MM.1S (cell line): ENCODE measurements around the gene SH3RF3.

Source experiments
- DNase-seq: peaks from one replicate; pipeline ENCODE4 v3.0.0-alpha.2; 2015
- H2AFZ ChIP-seq: fragments of 300-600 bp; sonication (generic); 2 replicates; pipeline ENCODE4 v1.6.0; 2016; ENCODE audit warnings: antibody characterized with exemption, low read length
- H3F3A ChIP-seq: fragments of 300-600 bp; sonication (generic); 2 replicates; pipeline ENCODE4 v1.6.1; 2016; ENCODE audit warnings: mild to moderate bottlenecking, antibody characterized with exemption, low read length, moderate library complexity, mixed read lengths; ENCODE audit not compliant: insufficient read depth
- H3K27ac ChIP-seq: fragments of 300-600 bp; sonication (generic); 2 replicates; pipeline ENCODE4 v1.5.1; 2016; ENCODE audit warnings: mild to moderate bottlenecking, low read length
- H3K27me3 ChIP-seq: fragments of 300-600 bp; sonication (generic); replicated peaks from 2 replicates; pipeline ENCODE4 v1.6.0; 2016; ENCODE audit warnings: low read length; ENCODE audit not compliant: insufficient read depth
- H3K36me3 ChIP-seq: fragments of 300-600 bp; sonication (generic); replicated peaks from 2 replicates; pipeline ENCODE4 v1.6.1; 2016; ENCODE audit warnings: mild to moderate bottlenecking, low read length, mixed read lengths; ENCODE audit not compliant: insufficient read depth
- H3K4me1 ChIP-seq: fragments of 300-600 bp; sonication (generic); 2 replicates; pipeline ENCODE4 v1.6.1; 2016; ENCODE audit warnings: low read length, mixed read lengths
- H3K4me2 ChIP-seq: fragments of 300-600 bp; sonication (generic); 2 replicates; pipeline ENCODE4 v1.6.0; 2016; ENCODE audit warnings: low read depth, low read length
- H3K4me3 ChIP-seq: fragments of 300-600 bp; sonication (generic); 2 replicates; pipeline ENCODE4 v1.5.1; 2016; ENCODE audit warnings: low read length, mixed read lengths
- H3K79me2 ChIP-seq: fragments of 300-600 bp; sonication (generic); 2 replicates; pipeline ENCODE4 v1.6.1; 2016; ENCODE audit warnings: mixed run types, low read length, mixed read lengths
- H3K9ac ChIP-seq: fragments of 300-600 bp; sonication (generic); 2 replicates; pipeline ENCODE4 v1.6.1; 2016; ENCODE audit warnings: low read length, mixed read lengths
- H3K9me2 ChIP-seq: fragments of 300-600 bp; sonication (generic); replicated peaks from 2 replicates; pipeline ENCODE4 v1.6.1; 2016; ENCODE audit warnings: mild to moderate bottlenecking, low read length, mixed read lengths; ENCODE audit not compliant: insufficient read depth
- H3K9me3 ChIP-seq: fragments of 300-600 bp; sonication (generic); replicated peaks from 2 replicates; pipeline ENCODE4 v1.6.1; 2016; ENCODE audit warnings: mild to moderate bottlenecking, low read length, mixed read lengths; ENCODE audit not compliant: insufficient read depth
- H4K20me1 ChIP-seq: fragments of 300-600 bp; sonication (generic); 2 replicates; pipeline ENCODE4 v1.6.1; 2016; ENCODE audit warnings: mild to moderate bottlenecking, low read length, moderate library complexity, mixed read lengths; ENCODE audit not compliant: insufficient read depth
- EZH2 ChIP-seq: fragments of 300-600 bp; sonication (generic); optimal IDR thresholded peaks from 2 replicates; pipeline ENCODE3; 2017; ENCODE audit warnings: low read depth, mild to moderate bottlenecking, antibody characterized with exemption, low read length, mixed read lengths
- EZH2phosphoT487 ChIP-seq: fragments of 300-600 bp; sonication (generic); IDR thresholded peaks from 2 replicates; pipeline ENCODE4 v1.6.1; 2018; ENCODE audit warnings: antibody characterized with exemption, low read length
- TF ChIP-seq, protein P1 (sequence below): fragments of 300-600 bp; sonication (generic); IDR thresholded peaks from 2 replicates; pipeline ENCODE4 v1.5.1; 2016; ENCODE audit warnings: antibody characterized with exemption, low read length, mixed read lengths

SH3RF3 gene

DNA sequence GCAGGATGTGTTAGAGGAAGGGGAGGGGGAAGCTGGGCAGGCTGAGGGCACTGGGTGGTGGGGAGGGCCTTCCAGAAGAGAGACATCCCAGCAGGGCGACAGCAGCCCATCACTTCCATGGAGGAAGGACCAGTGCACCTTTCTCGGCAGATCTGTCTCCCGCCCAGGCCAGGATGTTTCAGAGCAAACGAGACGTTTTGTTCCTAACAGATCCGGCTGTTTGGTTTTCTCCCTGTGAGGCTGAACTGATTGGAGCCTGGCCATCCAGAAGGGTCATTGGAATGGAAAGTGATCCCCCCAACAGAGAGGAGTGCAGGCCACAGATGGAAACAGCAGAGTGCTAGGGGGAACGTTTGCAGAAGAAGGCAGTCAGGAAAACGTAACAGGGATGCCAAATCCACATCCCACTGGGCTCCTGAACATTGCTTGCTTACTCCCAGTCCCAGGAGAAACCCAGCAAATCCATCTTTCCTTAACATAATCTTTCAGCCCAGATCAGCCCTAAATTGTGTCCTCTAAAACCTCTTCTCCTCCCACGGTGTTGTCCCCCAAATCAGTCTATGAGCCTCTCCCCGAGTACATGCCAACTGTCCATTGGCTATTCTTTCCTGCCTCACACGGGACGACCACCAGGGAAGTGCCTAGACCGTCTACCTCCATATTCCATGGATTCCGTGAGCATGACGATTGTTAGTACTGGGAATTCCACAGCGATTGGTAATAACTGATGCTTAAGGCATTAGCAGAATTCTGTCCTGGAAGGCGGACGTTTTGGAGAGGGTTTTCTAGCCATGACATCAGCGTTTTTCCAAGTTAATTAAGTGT is 357.9 kb downstream of the SH3RF3 start:
- no peaks in the 10 kb centered on the region for H3F3A ChIP-seq
- DNase-seq: no peak
- no peak overlapping the region for H2AFZ ChIP-seq
- H4K20me1 ChIP-seq: no peaks in the 10 kb centered on the region
- H3K9me3 ChIP-seq: no peaks in the 10 kb centered on the region
- H3K27ac ChIP-seq: no peak overlapping the region
- no peaks in the 10 kb centered on the region for H3K9me2 ChIP-seq
- H3K4me1 ChIP-seq: no peaks in the 10 kb centered on the region
- TF ChIP-seq EZH2 (no peak), EZH2phosphoT487 (no peak)
- TF ChIP-seq, protein P1, sequence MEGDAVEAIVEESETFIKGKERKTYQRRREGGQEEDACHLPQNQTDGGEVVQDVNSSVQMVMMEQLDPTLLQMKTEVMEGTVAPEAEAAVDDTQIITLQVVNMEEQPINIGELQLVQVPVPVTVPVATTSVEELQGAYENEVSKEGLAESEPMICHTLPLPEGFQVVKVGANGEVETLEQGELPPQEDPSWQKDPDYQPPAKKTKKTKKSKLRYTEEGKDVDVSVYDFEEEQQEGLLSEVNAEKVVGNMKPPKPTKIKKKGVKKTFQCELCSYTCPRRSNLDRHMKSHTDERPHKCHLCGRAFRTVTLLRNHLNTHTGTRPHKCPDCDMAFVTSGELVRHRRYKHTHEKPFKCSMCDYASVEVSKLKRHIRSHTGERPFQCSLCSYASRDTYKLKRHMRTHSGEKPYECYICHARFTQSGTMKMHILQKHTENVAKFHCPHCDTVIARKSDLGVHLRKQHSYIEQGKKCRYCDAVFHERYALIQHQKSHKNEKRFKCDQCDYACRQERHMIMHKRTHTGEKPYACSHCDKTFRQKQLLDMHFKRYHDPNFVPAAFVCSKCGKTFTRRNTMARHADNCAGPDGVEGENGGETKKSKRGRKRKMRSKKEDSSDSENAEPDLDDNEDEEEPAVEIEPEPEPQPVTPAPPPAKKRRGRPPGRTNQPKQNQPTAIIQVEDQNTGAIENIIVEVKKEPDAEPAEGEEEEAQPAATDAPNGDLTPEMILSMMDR: no peak
- H3K9ac ChIP-seq: no peak overlapping the region
- no peak overlapping the region for H3K4me3 ChIP-seq
- H3K36me3 ChIP-seq: no peaks in the 10 kb centered on the region
- H3K27me3 ChIP-seq: no peaks in the 10 kb centered on the region
- no peak overlapping the region for H3K4me2 ChIP-seq
- no peaks in the 10 kb centered on the region for H3K79me2 ChIP-seq

DNA sequence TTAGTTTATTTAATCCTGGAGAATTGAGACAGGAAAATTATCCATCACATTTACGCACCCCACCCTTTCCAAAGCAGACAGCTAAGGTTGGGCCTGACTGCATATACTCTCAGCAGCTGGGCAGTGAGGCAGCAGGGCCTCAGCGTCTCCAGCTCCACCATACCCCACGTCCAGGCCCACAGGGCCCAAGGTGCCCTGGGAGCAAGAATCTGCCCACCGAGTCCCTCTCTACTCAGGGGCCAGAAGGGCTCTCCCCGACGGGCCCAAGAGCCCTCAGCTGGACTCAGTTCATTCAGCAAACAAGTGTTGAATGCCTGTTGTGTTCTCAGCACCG is 358.5 kb downstream of the SH3RF3 start:
- Histone ChIP-seq H3K4me2 (no peak overlapping the region), H3K9me2 (no peaks in the 10 kb centered on the region), H3K9me3 (no peaks in the 10 kb centered on the region), H3K36me3 (no peaks in the 10 kb centered on the region), H3K79me2 (no peaks in the 10 kb centered on the region), H3K27ac (no peak overlapping the region), H3K4me1 (no peaks in the 10 kb centered on the region), H4K20me1 (no peaks in the 10 kb centered on the region), H3K9ac (no peak overlapping the region), H3F3A (no peaks in the 10 kb centered on the region), H2AFZ (no peak overlapping the region), H3K4me3 (no peak overlapping the region), H3K27me3 (no peaks in the 10 kb centered on the region)
- TF ChIP-seq, protein P1: no peak
- no peak for TF ChIP-seq EZH2phosphoT487
- no peak for TF ChIP-seq EZH2
- DNase-seq: no peak

DNA sequence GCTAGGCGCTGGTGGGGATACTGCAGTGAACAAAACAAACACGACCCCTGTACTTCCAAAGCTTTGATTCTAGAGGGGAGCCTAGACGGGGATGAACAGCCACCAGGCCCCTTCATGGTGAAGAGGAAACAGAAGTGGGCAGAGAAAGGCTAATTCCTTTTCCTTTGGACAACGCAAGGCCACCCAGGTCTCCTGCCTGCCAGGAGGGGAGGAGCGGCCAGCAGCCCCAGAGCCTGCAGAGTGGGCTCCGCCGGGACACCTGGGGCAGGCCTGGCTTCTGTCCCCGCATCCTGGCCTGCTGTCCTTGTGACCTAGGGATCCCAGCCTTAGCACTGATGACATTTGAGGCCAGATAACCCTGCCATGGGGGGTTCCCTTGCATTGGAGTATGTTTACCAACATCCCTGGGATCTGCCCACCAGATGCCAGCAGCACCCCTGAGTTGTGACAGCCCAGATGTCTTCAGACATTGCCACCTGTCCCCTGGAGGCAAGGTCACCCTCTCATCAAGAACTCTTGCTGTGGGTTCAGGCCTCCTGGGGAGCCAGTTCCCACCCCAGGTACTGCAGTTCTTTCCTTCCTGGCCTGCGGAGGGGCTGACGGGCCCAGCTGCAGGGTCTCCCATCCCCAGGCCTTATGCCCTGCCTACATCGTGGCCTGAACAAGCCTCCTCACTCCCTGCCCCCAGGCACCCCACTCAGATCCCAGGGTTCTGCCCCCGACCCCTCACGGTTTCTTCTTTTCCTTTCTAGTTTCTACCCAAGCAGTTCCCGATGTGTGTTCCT is 359.1 kb downstream of the SH3RF3 start:
- H2AFZ ChIP-seq: no peak overlapping the region
- no peak overlapping the region for H3K9ac ChIP-seq
- H3K4me2 ChIP-seq: no peak overlapping the region
- H3K4me1 ChIP-seq: no peaks in the 10 kb centered on the region
- no peaks in the 10 kb centered on the region for H3K9me3 ChIP-seq
- H3K4me3 ChIP-seq: no peak overlapping the region
- no peaks in the 10 kb centered on the region for H3K79me2 ChIP-seq
- no peak overlapping the region for H3K27ac ChIP-seq
- TF ChIP-seq EZH2: no peak
- TF ChIP-seq, protein P1: no peak
- no peak for TF ChIP-seq EZH2phosphoT487
- H3K27me3 ChIP-seq: no peaks in the 10 kb centered on the region
- no peaks in the 10 kb centered on the region for H3F3A ChIP-seq
- H4K20me1 ChIP-seq: no peaks in the 10 kb centered on the region
- DNase-seq: no peak
- H3K36me3 ChIP-seq: no peaks in the 10 kb centered on the region
- no peaks in the 10 kb centered on the region for H3K9me2 ChIP-seq
